Left ventricle myocardium superior (tissue), 1 donor: ENCODE measurements around the gene OPTC. TPM values are rescaled to one million over a fixed set of nuclear protein-coding genes. Genes with fewer than 3 reads are reported as not detected.
A peak's percentile ranks its signal among the peaks of the same experiment; 100 is the strongest.
"Not testable (repeated sequence)": the region's sequence is repeated elsewhere in the genome, so short reads cannot be mapped to it uniquely, and the experiment has no call there.

Source experiments
- ATAC-seq: fragments of 200-7000 bp; cut with Tn5 transposase; one replicate; pipeline ENCODE4 v1.9.1; 2020; ENCODE audit warnings: mild to moderate bottlenecking, moderate library complexity
- DNase-seq: peaks from one replicate; pipeline ENCODE4 v3.0.0-alpha.2; 2020
- intact Hi-C: fragments of 100-400 bp; cut with micrococcal nuclease; formaldehyde crosslinking; loops from one replicate; pipeline ENCODE4 v1.11.0; 2022
- total RNA-seq: library from RNA; stranded (reverse); fragmentation: NEBNext Ultra II Directional; extraction: Animal tissue kit (Norgen Biotek cat#: 25700); gene quantifications from one replicate; pipeline ENCODE4 v1.2.1, GENCODE V29; 2021
- donor health status: DM: no; HTN: yes; CAD: no; lungs with severe emphysema.

Gene OPTC
- total RNA-seq, 1 donor from 2014 or later = not detected

GRCh38 chr1:203464226-203464625, 29.7 kb upstream of the OPTC start:
- DNase-seq (peak; percentile 52), ATAC-seq (peak; percentile 14)
- intact Hi-C loops = no loop called here

DNA sequence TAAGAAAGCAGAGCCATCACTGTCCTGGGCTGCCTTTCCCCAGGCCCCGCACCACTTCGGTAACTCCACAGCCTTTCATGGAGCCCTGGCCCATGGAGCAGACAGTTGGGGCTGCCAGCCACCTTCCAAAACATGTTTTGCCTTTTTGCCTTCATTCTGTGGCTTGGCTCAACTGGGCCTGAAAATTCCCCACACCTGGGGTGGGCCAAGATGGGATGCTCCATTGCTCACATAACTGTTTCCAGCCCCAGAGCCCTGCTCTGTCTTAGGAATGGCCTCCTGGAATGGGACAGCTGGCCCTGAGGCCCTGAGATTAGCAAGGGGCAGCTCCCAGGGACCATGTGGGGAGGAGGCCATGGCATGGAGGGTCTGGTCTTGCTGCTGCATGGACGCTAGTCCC, 29.2 kb upstream of the OPTC start:
- DNase-seq (no peak), ATAC-seq (no peak)
- intact Hi-C loops = no loop called here

GRCh38 chr1:203465146-203465798, 28.7 kb upstream of the OPTC start:
- no peak for DNase-seq
- peak; percentile 17 for ATAC-seq
- intact Hi-C loops = no loop called here

DNA sequence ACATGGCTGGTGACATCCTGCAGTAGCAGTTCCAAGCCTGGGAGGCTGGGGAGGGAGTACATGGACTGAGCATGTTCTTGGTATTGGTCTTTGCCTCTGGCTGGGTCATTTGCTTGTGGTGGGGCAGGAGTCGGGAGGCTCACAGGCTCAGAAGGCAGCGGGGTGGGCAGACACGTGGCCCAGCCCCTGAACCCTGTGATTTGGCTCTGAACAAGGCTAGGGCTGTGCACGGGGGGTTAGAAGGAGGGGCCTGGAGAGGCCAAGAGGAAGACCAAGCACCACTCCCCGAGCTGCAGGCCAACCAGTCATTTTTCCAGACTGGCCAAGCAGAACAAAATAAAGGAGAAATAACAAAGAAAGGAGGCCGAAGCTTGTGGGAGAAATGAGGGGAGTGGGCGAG, 28.0 kb upstream of the OPTC start:
- ATAC-seq (peak; percentile 72), DNase-seq (peak; percentile 71)
- intact Hi-C loops = no loop called here

- ATAC-seq = not testable (repeated sequence)
Observed at GRCh38 chr1:203466906-203467549, 26.9 kb upstream of the OPTC start.

GRCh38 chr1:203467550-203467921, 26.4 kb upstream of the OPTC start:
- intact Hi-C loops = no loop called here

More at GRCh38 chr1:203466906-203467549, 26.9 kb upstream of the OPTC start:
- intact Hi-C loops, DNase-seq: not testable (repeated sequence)

GRCh38 chr1:203468326-203468725, 25.6 kb upstream of the OPTC start:
- ATAC-seq (no peak), DNase-seq (no peak)
- intact Hi-C loops = no loop called here

More at GRCh38 chr1:203467550-203467921, 26.4 kb upstream of the OPTC start:
- ATAC-seq = peak; percentile 68
- peak; percentile 87 for DNase-seq

- no peak for DNase-seq
- ATAC-seq = no peak
- intact Hi-C loops = no loop called here
Observed at GRCh38 chr1:203470240-203470639, 23.7 kb upstream of the OPTC start.

DNA sequence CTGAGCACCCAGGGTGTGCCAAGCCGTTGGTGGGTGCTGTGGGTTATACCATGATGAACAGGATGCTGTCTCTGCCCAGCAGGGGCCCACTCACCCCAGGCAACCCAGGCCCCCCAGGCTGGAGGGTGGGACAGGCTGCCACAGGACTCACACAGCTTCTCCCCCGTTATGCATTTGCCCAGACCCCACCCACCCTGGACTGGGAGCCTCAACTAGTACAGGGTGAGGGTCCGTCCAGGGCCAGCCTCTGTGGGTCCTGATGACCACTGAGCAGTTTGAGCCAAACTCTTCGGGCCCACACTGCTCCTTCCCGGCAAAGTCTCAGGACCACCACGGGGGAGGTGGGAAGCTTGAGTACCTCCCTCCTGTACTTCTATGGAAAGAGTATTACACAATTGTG, 22.1 kb upstream of the OPTC start:
- DNase-seq (no peak), ATAC-seq (no peak)
- intact Hi-C loops = no loop called here

DNA sequence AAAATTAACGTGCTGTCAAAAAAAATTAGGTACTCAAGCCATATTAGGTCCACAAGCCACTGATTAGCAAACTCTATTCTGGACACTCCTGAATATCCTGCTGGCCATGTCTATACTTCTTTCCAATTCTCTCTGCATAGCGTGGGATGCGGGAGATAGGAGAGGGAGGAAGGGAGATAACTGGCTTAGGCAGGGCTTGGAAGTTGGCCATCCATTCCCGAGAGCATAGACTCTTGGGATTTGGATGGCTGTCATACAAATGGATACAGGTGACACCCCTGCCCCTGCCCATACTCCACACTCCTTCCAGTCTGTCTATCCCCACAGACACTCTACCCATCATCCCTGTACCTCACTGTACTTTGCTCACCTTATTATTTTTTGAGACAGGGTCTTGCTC, 20.7 kb upstream of the OPTC start:
- intact Hi-C loops = no loop called here
- ATAC-seq (no peak), DNase-seq (no peak)

GRCh38 chr1:203473781-203474305, 20.1 kb upstream of the OPTC start:
- DNase-seq = no peak
- intact Hi-C loops = no loop called here
- ATAC-seq = no peak

- ATAC-seq (peak; percentile 78), DNase-seq (peak; percentile 52)
- intact Hi-C loops = no loop called here
Observed at GRCh38 chr1:203475012-203475981, 18.7 kb upstream of the OPTC start, which contains the start of gene PRELP. Gene PRELP, plus strand, starts transcription at chr1:203475806. Its CDS starts 7,379 bp downstream, at chr1:203483185.

DNA sequence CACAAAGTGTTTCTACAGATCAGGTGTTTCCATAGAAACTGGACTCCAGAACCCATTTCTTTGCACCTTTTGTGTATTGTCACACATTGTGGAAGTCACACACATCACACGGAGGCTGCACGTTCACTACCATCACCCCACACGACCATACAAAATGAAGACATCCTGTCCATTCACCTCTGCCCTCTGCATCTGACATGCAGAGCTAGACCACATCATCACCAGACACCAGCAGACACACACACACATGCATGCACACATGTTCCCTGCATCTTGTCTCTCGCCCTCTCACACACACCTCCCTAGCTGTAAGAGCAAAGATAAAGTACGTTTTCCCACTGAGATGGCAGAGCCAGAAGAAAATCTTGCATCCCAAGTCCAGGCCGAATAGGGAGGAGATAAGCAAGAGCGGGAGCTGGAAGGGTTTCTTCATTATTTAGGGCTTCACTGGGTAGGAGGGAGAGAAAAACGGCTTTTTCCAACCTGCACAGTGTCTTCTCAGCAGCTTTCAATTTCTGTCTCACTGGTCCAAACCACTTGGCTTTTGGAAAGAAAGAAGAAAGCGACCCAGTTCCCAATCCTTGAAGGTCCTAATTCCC, 17.6 kb upstream of the OPTC start:
- intact Hi-C loops = no loop called here
- no peak for ATAC-seq
- no peak for DNase-seq

DNA sequence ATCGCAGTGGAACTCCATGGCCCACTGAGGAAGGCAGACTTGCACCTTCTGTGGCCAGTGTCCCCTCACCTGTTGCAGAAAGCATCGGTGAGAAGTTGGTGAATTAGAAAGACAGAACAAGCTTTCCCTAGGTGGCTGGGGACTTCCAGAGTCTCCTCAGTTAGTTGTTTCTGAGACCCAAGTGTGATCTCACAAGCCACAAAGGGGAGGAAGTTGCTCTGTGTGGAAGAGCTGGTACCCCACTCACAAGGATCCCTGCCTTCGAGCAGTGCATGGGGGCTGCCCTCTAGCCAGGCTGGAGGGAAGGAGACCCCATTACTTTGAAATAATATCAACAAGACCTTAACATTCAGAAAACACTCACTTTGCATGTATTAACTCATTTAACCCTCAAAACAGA, 16.2 kb upstream of the OPTC start:
- intact Hi-C loops = no loop called here
- DNase-seq (no peak), ATAC-seq (no peak)

GRCh38 chr1:203478231-203478630, 15.7 kb upstream of the OPTC start:
- intact Hi-C loops = no loop called here
- ATAC-seq (no peak), DNase-seq (no peak)

- no peak for DNase-seq
- intact Hi-C loops = no loop called here
- no peak for ATAC-seq
Observed at GRCh38 chr1:203478986-203479385, 15.0 kb upstream of the OPTC start.

GRCh38 chr1:203479646-203480045, 14.3 kb upstream of the OPTC start:
- DNase-seq (no peak), ATAC-seq (no peak)
- intact Hi-C loops = no loop called here

DNA sequence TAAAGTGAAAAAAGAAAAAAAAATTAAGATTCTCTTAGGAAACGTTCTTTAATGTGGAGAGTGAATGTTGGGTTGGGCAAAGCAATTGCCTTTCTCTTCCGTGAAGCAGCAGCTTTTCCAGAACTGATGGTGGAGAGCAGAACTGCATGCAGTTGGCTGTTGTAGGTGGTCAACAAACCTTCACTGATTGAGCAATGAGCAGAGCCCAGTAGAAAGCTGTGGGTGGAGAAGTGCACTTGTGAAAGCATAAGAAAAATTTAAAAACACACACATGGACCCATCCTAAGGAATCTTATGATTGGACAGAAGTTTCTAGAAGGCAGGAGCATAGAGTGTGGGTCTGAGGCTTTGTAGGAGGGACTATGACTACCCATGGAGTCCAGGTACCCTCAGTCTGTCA, 13.9 kb upstream of the OPTC start:
- intact Hi-C loops = no loop called here
- peak; percentile 46 for ATAC-seq
- DNase-seq = no peak

DNA sequence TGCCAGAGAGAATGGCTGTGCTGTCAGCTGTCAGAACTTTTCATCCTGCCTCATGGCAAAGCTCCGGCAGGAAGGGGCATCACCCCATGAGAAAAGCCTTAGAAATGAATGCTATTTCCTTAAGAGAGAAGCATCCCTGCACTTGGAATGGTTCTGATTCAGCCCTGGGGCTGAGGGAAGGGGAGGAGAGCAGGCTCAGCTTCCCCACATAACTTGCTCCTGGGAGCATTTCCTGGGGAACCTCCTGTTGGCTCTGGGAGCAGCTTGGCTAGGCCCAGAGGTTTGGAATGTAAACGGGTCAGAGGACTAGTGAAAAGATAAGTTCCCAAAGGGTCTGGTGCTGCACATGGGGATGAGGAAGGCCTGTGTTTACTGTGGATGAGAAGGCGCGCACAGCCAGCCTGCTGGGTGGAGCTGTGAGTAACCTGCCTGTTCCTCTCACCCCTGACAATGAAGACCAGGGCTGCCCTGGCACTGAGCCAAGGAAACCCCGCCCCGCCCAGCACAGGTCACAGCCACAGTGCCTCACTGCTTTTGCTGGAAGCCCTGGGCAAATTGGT, 13.3 kb upstream of the OPTC start:
- DNase-seq (peak; percentile 74), ATAC-seq (peak; percentile 73)
- intact Hi-C loops = no loop called here
